ENCODE results near the gene CPVL.

GRCh38 chr7:29146057-29146706 is at the start of gene CPVL:
- TF ChIP-seq, protein P1, sequence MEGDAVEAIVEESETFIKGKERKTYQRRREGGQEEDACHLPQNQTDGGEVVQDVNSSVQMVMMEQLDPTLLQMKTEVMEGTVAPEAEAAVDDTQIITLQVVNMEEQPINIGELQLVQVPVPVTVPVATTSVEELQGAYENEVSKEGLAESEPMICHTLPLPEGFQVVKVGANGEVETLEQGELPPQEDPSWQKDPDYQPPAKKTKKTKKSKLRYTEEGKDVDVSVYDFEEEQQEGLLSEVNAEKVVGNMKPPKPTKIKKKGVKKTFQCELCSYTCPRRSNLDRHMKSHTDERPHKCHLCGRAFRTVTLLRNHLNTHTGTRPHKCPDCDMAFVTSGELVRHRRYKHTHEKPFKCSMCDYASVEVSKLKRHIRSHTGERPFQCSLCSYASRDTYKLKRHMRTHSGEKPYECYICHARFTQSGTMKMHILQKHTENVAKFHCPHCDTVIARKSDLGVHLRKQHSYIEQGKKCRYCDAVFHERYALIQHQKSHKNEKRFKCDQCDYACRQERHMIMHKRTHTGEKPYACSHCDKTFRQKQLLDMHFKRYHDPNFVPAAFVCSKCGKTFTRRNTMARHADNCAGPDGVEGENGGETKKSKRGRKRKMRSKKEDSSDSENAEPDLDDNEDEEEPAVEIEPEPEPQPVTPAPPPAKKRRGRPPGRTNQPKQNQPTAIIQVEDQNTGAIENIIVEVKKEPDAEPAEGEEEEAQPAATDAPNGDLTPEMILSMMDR (IDR thresholded peaks at IDR 0.05): no peak
- TF ChIP-seq POLR2A (IDR thresholded peaks at IDR 0.05): peak in 2 of 4 donors; percentile 49 to 72

Measured in esophagus squamous epithelium (tissue), 4 donors.